Measurements from ENCODE around the gene NRXN2.

- TF ChIP-seq CTCF (IDR thresholded peaks at IDR 0.05) (no peak), POLR2AphosphoS5 (IDR thresholded peaks at IDR 0.05; ENCODE audit: low read depth, low read length) (no peak)
Observed at GRCh38 chr11:64687643-64688533, 35.1 kb downstream of the NRXN2 start.
